PFSK-1 (cell line): ENCODE data around the gene KLHL40.

ENCODE experiments used
- TAF1 ChIP-seq: IDR thresholded peaks from 2 replicates; pipeline ENCODE4 v1.6.1; 2012; ENCODE audit warnings: low read length, control low read depth, borderline replicate concordance; ENCODE audit not compliant: insufficient read depth
- TF ChIP-seq, protein P1 (sequence below), 2 experiments: IDR thresholded peaks; 2 replicates each; pipeline versions ENCODE4 v1.6.1 to v1.8.0; 2011 to 2012; ENCODE audit warnings: low read depth in 2 of 2, low read length in 2 of 2, control low read depth in 1 of 2, inconsistent platforms in 1 of 2, mild to moderate bottlenecking in 1 of 2, moderate library complexity in 1 of 2; ENCODE audit not compliant: insufficient read depth in 1 of 2

DNA sequence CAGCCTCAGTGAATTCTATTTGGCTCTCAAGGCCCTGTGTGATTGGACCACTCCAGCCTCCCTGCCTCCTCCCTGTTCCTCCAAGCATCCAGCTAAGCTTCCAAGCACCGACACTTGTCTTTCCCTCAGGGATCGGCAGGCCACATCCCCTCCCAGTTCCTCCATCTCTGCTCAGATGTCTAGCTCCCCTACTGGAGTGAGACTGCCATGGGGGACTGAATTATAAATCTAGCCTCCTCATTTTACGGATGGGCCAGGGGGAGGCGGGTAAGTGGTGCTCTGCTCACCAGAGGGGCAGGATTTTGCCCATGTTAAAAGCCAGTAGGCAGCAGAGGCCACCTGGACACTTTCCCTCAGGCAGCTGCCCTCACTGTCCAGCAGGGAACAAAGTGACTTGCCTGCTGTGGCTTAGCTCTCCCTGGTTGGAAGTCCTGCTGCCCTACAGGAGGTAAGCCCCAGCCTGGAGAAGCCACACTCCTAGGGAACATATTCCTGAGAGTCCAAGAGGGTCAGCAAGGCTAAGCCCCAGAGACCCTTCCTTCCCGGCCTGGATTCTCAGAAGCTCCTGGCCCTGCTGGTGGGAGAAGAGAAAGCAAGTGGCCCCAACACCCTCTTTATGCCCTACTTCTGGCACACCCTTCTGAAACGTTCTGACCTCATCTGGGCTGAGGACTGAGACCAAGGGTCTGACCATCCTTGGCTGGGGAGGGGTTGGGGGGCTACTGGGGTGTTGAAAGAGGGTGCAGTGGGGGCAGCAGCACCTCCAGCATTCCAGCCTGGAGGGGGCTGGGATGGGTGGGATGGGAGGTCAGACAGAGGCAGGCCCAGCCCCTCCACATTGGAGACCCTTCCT lies 26.4 kb downstream of the KLHL40 start:
- TF ChIP-seq, protein P1, sequence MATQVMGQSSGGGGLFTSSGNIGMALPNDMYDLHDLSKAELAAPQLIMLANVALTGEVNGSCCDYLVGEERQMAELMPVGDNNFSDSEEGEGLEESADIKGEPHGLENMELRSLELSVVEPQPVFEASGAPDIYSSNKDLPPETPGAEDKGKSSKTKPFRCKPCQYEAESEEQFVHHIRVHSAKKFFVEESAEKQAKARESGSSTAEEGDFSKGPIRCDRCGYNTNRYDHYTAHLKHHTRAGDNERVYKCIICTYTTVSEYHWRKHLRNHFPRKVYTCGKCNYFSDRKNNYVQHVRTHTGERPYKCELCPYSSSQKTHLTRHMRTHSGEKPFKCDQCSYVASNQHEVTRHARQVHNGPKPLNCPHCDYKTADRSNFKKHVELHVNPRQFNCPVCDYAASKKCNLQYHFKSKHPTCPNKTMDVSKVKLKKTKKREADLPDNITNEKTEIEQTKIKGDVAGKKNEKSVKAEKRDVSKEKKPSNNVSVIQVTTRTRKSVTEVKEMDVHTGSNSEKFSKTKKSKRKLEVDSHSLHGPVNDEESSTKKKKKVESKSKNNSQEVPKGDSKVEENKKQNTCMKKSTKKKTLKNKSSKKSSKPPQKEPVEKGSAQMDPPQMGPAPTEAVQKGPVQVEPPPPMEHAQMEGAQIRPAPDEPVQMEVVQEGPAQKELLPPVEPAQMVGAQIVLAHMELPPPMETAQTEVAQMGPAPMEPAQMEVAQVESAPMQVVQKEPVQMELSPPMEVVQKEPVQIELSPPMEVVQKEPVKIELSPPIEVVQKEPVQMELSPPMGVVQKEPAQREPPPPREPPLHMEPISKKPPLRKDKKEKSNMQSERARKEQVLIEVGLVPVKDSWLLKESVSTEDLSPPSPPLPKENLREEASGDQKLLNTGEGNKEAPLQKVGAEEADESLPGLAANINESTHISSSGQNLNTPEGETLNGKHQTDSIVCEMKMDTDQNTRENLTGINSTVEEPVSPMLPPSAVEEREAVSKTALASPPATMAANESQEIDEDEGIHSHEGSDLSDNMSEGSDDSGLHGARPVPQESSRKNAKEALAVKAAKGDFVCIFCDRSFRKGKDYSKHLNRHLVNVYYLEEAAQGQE (IDR thresholded peaks at IDR 0.05; ENCODE audit: insufficient read depth in 1 of 2, low read depth in 2 of 2, low read length in 2 of 2) = no peak
- TF ChIP-seq TAF1 = no peak
